Mucosa of rectum (tissue), 2 donors: ENCODE results near the gene ZNF614.
"Not testable (repeated sequence)": the region's sequence is repeated elsewhere in the genome, so short reads cannot be mapped to it uniquely, and the experiment has no call there.

Experiments used
- H3K27ac ChIP-seq, 2 donors: one replicate each; pipeline ENCODE4 v1.7.0; 2013; ENCODE audit warnings: inconsistent platforms in 2 of 2, low read depth in 2 of 2, low read length in 2 of 2
- H3K27me3 ChIP-seq, 2 donors: one replicate each; pipeline ENCODE4 v1.7.0; 2013; ENCODE audit warnings: low read length in 2 of 2; ENCODE audit not compliant: control insufficient read depth in 2 of 2, insufficient read depth in 2 of 2
- H3K36me3 ChIP-seq, 2 donors: one replicate each; pipeline ENCODE4 v1.7.0; 2013; ENCODE audit warnings: low read length in 2 of 2; ENCODE audit not compliant: control insufficient read depth in 2 of 2, insufficient read depth in 2 of 2
- H3K4me1 ChIP-seq, 2 donors: one replicate each; pipeline ENCODE4 v1.7.0; 2013; ENCODE audit warnings: low read length in 2 of 2, mild to moderate bottlenecking in 1 of 2; ENCODE audit not compliant: control insufficient read depth in 2 of 2, insufficient read depth in 2 of 2
- H3K4me3 ChIP-seq, 2 donors: one replicate each; pipeline ENCODE4 v1.7.0; 2013; ENCODE audit warnings: low read length in 2 of 2
- H3K9ac ChIP-seq, 2 donors: one replicate each; pipeline ENCODE4 v1.7.0; 2013; ENCODE audit warnings: low read length in 2 of 2, low read depth in 1 of 2, mild to moderate bottlenecking in 1 of 2
- H3K9me3 ChIP-seq, 2 donors: one replicate each; pipeline ENCODE4 v1.7.0; 2013; ENCODE audit warnings: low read length in 2 of 2; ENCODE audit not compliant: control insufficient read depth in 2 of 2
- donor health status: healthy.
- donor health status: Normal muscosa, but diverticular disease.

Gene ZNF614

DNA sequence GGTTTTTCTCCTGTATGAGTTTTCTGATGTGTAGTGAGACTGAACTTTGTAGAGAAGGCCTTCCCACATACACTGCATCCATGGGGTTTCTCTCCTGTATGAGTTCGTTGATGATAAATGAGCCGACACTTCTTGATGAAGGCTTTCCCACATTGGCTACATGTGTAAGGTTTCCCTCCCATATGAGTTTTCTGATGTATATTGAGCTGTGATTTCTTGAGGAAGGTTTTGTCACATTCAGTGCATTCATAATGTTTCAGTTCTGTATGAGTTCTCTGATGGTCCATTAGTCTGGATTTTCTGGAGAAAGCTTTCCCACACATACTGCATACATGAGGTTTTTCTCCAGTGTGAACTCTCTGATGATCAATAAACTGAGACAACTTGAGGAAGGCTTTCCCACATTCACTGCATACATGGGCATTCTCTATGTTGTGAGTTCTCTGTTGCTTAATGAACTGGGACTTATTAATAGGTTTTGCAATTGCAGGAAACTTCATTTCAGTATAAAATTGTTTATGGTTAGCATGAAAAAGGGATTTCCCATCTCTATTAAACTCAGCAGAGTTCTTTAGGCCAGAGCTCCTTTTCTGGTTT lies 34.0 kb downstream of the ZNF614 start:
- no peaks in the 10 kb centered on the region for H3K4me1 ChIP-seq
- no peak overlapping the region for H3K9ac ChIP-seq
- H3K27me3 ChIP-seq, result no peaks in the 10 kb centered on the region
- H3K36me3 ChIP-seq, result peaks cover 46 to 50% of the 10 kb centered on the region in 2 donors
- H3K4me3 ChIP-seq, result peak overlapping the region; percentile 20 to 38
- peaks cover 59 to 67% of the 10 kb centered on the region in 2 donors for H3K9me3 ChIP-seq
- H3K27ac ChIP-seq, result no peak overlapping the region

DNA sequence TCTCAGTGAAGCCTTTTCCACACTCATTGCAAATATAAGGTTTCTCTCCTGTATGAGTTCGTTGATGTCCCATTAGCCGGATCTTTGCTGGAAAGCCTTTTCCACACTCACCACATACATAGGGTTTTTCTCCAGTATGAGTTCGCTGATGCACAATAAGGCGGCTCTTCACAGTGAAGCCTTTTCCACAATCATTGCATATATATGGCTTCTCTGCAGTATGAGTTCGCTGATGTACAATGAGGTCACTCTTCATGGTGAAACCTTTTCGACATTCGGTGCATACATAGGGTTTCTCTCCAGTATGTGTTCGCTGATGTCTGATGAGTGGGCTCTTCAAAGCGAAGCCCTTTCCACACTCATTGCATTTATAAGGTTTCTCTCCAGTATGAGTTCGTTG lies 34.8 kb downstream of the ZNF614 start:
- H3K9me3 ChIP-seq, result peaks cover 60 to 61% of the 10 kb centered on the region in 2 donors
- no peak overlapping the region for H3K27ac ChIP-seq
- H3K27me3 ChIP-seq, result no peaks in the 10 kb centered on the region
- H3K4me3 ChIP-seq, result peak overlapping the region in 1 of 2 donors; percentile 20
- H3K36me3 ChIP-seq, result peaks cover 39 to 43% of the 10 kb centered on the region in 2 donors
- H3K9ac ChIP-seq, result no peak overlapping the region
- no peaks in the 10 kb centered on the region for H3K4me1 ChIP-seq

DNA sequence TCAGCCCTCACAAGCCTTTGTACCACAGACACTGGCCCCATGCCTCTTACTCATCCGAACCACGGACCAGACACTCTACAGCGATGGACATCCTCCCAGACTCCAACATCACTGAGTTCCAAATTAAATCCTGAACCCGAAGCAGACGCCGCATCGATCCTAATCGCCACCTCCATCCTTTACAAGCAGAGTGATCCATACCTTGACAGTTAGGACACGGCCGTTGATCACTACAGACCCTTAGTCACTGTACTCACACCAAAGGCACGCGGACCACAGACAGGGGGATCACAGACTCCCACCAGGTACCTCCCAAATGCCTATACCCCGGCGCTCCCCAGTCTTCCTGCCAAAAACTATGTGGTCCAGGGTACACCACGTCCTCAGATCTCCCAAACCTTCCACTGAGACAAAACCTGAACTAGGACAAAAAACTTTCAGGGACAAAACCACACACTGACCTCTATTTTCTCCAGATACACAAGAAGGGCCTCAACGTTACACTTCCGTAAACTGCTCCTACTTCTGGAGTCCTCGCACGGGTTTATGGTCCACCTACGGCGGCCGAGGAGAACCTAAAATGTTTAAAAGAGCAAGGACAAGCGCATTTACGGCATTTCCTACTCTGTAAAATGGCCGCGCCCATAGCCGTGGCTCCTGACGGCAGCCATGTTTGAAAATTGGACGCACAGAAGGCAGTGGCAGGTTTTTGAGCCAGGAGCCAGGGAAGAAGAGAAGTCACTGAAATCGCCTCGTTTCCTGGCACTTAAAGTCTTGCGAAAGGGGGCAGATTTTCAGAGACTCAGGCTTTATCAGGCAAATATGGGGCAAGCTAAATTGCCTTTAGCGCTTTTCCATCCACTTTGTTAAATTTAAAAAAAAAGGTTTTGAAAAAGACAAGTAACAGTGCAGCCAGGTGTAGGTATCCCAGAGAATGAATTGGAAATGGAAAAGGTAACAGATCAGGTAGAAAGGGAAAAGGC lies 41.6 kb downstream of the ZNF614 start, which contains the start of gene ZNF350:
TSS of gene ZNF350 (minus strand) at position 532 of the 983 bp plus-strand sequence. CDS start 12,480 bp downstream, outside the sequence.
- Histone ChIP-seq H3K9me3 (peaks cover 10 to 36% of the 10 kb centered on the region in 2 donors), H3K4me1 (peaks cover 0 to 7% of the 10 kb centered on the region in 2 donors), H3K27me3 (no peaks in the 10 kb centered on the region), H3K9ac (peak within 1 kb of the TSS; percentile 80 to 94), H3K27ac (peak within 1 kb of the TSS; percentile 64 to 67), H3K36me3 (peaks cover 9 to 12% of the 10 kb centered on the region in 2 donors), H3K4me3 (peak within 1 kb of the TSS; percentile 80 to 100)

DNA sequence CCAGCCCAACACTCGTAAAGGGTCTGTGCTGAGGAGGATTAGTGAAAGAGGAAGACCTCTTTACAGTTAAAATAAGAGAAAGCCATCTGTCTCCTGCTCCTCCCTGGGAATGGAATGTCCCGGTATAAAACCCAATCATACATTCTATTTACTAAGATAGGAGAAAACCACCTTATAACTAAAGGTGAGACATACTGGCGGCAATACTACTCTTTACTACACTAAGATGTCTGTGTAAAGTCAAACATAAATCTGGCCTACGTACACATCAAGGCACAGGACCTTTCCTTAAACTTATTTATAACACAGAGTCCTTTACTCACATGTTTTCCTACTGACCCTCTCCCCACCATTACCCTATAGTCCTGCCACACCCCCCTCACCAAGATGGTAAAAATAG lies 44.8 kb downstream of the ZNF614 start:
- Histone ChIP-seq H3K9me3 (peaks cover 26 to 46% of the 10 kb centered on the region in 2 donors), H3K36me3 (peaks cover 21 to 34% of the 10 kb centered on the region in 2 donors), H3K9ac (no peak overlapping the region), H3K27me3 (no peaks in the 10 kb centered on the region), H3K27ac (no peak overlapping the region), H3K4me3 (no peak overlapping the region), H3K4me1 (peaks cover 0 to 7% of the 10 kb centered on the region in 2 donors)

DNA sequence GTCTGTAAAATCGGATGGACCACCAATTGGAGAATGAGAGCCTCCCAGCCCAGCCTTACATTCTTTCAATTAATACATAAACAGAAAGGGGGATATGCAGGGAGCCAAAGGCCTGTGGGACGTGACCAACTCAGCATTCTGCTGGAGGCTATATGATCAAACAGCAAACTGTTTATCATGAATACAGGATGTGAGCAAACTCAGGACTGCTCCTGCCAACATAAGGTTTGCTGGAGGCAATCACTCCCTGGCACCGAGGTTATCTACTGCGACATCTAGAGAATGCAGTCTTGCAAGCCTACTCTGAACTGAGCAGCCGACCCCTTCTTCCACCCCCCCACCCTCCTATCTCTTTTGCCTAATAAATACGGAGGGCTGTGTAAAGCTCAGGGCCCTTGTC lies 47.3 kb downstream of the ZNF614 start:
- not testable (repeated sequence) for H3K9ac ChIP-seq, H3K4me1 ChIP-seq, H3K4me3 ChIP-seq, H3K27ac ChIP-seq, H3K27me3 ChIP-seq
- Histone ChIP-seq H3K36me3 (peaks cover 26 to 48% of the 10 kb centered on the region in 2 donors), H3K9me3 (peaks cover 37 to 61% of the 10 kb centered on the region in 2 donors)

DNA sequence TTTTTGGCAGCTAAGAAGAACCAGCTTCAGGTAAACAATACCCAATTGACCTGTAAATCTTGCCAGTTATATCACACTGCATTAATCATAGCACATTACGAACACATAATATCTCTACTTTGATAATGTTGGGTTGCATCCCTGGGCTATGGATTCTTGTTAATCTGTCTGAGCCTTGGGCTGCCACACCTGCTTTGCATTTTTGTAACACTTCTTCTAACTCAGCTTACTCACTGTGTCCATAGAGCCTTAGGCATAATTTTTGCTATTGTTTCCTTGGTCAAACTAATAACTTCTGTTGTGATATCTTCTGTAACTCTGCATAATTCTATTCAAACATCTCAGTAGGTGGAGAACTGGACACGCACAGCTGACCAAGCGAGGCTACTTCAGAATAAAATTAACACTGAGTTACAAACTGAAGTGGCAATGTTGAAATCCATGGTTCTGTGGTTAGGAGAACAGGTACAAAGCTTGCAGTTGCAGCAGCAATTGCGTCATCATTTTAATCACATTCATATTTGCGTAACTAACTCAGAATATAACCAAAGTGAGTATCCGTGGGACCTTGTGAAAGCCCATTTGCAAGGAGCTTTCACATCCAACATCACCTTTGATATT lies 48.0 kb downstream of the ZNF614 start:
- no peak overlapping the region for H3K4me3 ChIP-seq

DNA sequence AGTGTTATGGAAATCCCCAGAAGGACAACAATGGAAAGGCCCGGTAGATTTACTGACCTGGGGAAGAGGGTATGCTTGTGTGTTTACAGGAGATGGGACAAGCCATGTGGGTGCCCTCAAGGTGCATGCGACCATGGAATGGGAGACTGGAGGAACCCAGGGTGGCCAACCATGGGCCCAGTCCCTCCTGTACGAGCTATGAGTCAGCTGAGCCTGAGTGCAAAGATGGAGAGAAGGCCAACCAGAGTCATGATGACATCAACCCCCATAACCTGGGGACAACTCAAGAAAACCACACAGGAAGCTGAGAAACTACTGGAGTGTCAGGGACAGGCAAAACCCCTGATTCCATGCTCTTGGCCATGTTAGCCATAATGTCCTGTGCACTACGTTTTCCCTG lies 49.3 kb downstream of the ZNF614 start:
- Histone ChIP-seq H3K9me3 (peaks cover 53 to 63% of the 10 kb centered on the region in 2 donors), H3K27ac (no peak overlapping the region), H3K4me3 (no peak overlapping the region), H3K4me1 (no peaks in the 10 kb centered on the region), H3K36me3 (peaks cover 37 to 52% of the 10 kb centered on the region in 2 donors), H3K9ac (no peak overlapping the region), H3K27me3 (no peaks in the 10 kb centered on the region)

More for the DNA sequence above, 48.0 kb downstream of the ZNF614 start:
- H3K36me3 ChIP-seq, result peaks cover 26 to 48% of the 10 kb centered on the region in 2 donors
- no peaks in the 10 kb centered on the region for H3K27me3 ChIP-seq
- H3K4me1 ChIP-seq, result no peaks in the 10 kb centered on the region
- peaks cover 40 to 61% of the 10 kb centered on the region in 2 donors for H3K9me3 ChIP-seq
- H3K27ac ChIP-seq, result no peak overlapping the region
- H3K9ac ChIP-seq, result no peak overlapping the region

DNA sequence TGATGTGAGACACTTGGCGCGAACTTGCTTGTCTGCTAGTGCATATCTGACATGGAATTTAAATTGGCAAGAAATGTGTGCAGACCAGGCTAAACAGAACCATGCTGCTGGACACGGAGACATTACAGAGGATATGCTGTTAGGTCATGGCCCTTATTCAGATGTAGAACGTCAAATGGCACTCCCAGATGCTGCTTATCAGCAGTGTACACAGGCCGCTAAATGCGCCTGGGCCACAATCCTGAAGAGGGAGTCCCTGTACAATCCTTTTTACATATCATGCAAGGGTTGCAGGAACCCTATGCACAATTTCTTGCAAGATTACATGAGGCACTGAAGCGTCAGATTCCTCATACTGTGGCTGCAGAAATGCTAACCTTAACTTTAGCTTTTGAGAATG lies 50.8 kb downstream of the ZNF614 start:
- Histone ChIP-seq H3K9ac (no peak overlapping the region), H3K27ac (no peak overlapping the region), H3K9me3 (peaks cover 58 to 67% of the 10 kb centered on the region in 2 donors), H3K36me3 (peaks cover 44 to 59% of the 10 kb centered on the region in 2 donors), H3K4me3 (no peak overlapping the region), H3K27me3 (no peaks in the 10 kb centered on the region), H3K4me1 (no peaks in the 10 kb centered on the region)

DNA sequence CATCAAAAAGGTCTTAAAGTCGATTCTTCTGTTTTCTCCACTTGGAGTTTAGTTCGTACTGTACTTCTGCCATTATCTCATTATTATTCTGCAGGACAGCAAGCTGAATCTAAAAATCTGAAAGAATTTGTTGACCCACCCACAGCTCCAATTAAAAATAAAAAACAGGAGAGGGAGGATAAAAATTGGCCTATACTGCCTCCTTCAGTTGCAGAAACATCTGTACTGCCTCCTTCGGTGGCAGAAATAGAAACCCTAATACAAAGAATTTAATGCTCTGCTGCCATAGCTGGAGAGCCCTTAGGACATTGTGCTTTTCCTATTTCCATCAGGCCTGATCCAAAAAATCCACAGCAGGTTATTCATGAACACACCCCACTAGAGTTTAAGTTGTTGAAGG lies 51.3 kb downstream of the ZNF614 start:
- Histone ChIP-seq H3K4me1 (no peaks in the 10 kb centered on the region), H3K27me3 (no peaks in the 10 kb centered on the region), H3K27ac (no peak overlapping the region), H3K4me3 (no peak overlapping the region), H3K36me3 (peaks cover 48 to 62% of the 10 kb centered on the region in 2 donors), H3K9me3 (peaks cover 62 to 68% of the 10 kb centered on the region in 2 donors), H3K9ac (no peak overlapping the region)
